ENCODE results near the gene SFXN1. TPM values are rescaled to one million over a fixed set of nuclear protein-coding genes. Genes with fewer than 3 reads are reported as not detected.

SFXN1 gene
- polyA plus RNA-seq, 1 experiment, result 126 TPM

GRCh38 chr5:175520321-175520720 lies 42.0 kb downstream of the SFXN1 start:
- POLR2A ChIA-PET, result no interaction called here
- H3K9me3 ChIP-seq (ENCODE audit: control insufficient read depth, insufficient read depth, low read length), result no peaks in the 10 kb centered on the region
- no peak overlapping the region for H3K4me3 ChIP-seq (ENCODE audit: low read depth, low read length)
- no peak overlapping the region for H3K27ac ChIP-seq (ENCODE audit: low read depth, low read length)
- no peak for TF ChIP-seq CTCF (IDR thresholded peaks at IDR 0.05; ENCODE audit: low read depth, low read length)
- no peaks in the 10 kb centered on the region for H3K27me3 ChIP-seq (ENCODE audit: control insufficient read depth, insufficient read depth, low read length)
- no peak for DNase-seq (ENCODE audit: low read depth, low spot score)
- CTCF ChIA-PET, result interaction anchor here (1.6 kb wide), 1 partner anchor 14 kb away, joined by 5 read pairs; no protein-coding TSS in a partner anchor

GRCh38 chr5:175520873-175521272 lies 42.5 kb downstream of the SFXN1 start:
- Histone ChIP-seq H3K27me3 (ENCODE audit: control insufficient read depth, insufficient read depth, low read length) (no peaks in the 10 kb centered on the region), H3K4me3 (ENCODE audit: low read depth, low read length) (no peak overlapping the region), H3K27ac (ENCODE audit: low read depth, low read length) (no peak overlapping the region), H3K9me3 (ENCODE audit: control insufficient read depth, insufficient read depth, low read length) (no peaks in the 10 kb centered on the region)
- POLR2A ChIA-PET, result no interaction called here
- TF ChIP-seq CTCF (IDR thresholded peaks at IDR 0.05; ENCODE audit: low read depth, low read length), result no peak
- no peak for DNase-seq (ENCODE audit: low read depth, low spot score)
- CTCF ChIA-PET, result interaction anchor here (1.6 kb wide), 1 partner anchor 13 kb away, joined by 5 read pairs; no protein-coding TSS in a partner anchor

- Histone ChIP-seq H3K27me3 (ENCODE audit: control insufficient read depth, insufficient read depth, low read length) (no peaks in the 10 kb centered on the region), H3K9me3 (ENCODE audit: control insufficient read depth, insufficient read depth, low read length) (no peaks in the 10 kb centered on the region), H3K4me3 (ENCODE audit: low read depth, low read length) (no peak overlapping the region), H3K27ac (ENCODE audit: low read depth, low read length) (no peak overlapping the region)
- TF ChIP-seq CTCF (IDR thresholded peaks at IDR 0.05; ENCODE audit: low read depth, low read length), result no peak
- ChIA-PET POLR2A (no interaction called here), CTCF (interaction anchor here (1.6 kb wide), 1 partner anchor 13 kb away, joined by 5 read pairs; no protein-coding TSS in a partner anchor)
- DNase-seq (ENCODE audit: low read depth, low spot score), result no peak
Measured at GRCh38 chr5:175521313-175521833, 43.0 kb downstream of the SFXN1 start.

- no peak for DNase-seq (ENCODE audit: low read depth, low spot score)
- ChIA-PET POLR2A (no interaction called here), CTCF (interaction anchor here (2.3 kb wide), 1 partner anchor 11 kb away, joined by 16 read pairs; no protein-coding TSS in a partner anchor)
- Histone ChIP-seq H3K27ac (ENCODE audit: low read depth, low read length) (no peak overlapping the region), H3K4me3 (ENCODE audit: low read depth, low read length) (no peak overlapping the region), H3K27me3 (ENCODE audit: control insufficient read depth, insufficient read depth, low read length) (no peaks in the 10 kb centered on the region), H3K9me3 (ENCODE audit: control insufficient read depth, insufficient read depth, low read length) (no peaks in the 10 kb centered on the region)
- TF ChIP-seq CTCF (IDR thresholded peaks at IDR 0.05; ENCODE audit: low read depth, low read length), result no peak
Measured at GRCh38 chr5:175523292-175523691, 44.9 kb downstream of the SFXN1 start.

GRCh38 chr5:175524211-175524610 lies 45.9 kb downstream of the SFXN1 start:
- TF ChIP-seq CTCF (IDR thresholded peaks at IDR 0.05; ENCODE audit: low read depth, low read length), result no peak
- POLR2A ChIA-PET, result no interaction called here
- Histone ChIP-seq H3K9me3 (ENCODE audit: control insufficient read depth, insufficient read depth, low read length) (no peaks in the 10 kb centered on the region), H3K27ac (ENCODE audit: low read depth, low read length) (no peak overlapping the region), H3K4me3 (ENCODE audit: low read depth, low read length) (no peak overlapping the region), H3K27me3 (ENCODE audit: control insufficient read depth, insufficient read depth, low read length) (no peaks in the 10 kb centered on the region)
- no peak for DNase-seq (ENCODE audit: low read depth, low spot score)
- CTCF ChIA-PET, result interaction anchor here (2.2 to 2.3 kb wide), 2 partner anchors 10 kb away, joined by 16 to 28 read pairs; no protein-coding TSS in a partner anchor
